GM19372 (cell line): Measurements from ENCODE around the gene FER1L5.

ENCODE experiments used
- ATAC-seq: cut with Tn5 transposase; IDR thresholded peaks from one replicate; pipeline ENCODE4 v1.9.1; 2021; ENCODE audit warnings: mild to moderate bottlenecking, low read depth, moderate library complexity; ENCODE audit not compliant: unreplicated experiment

Gene FER1L5

GRCh38 chr2:96642564-96643360, at the start of gene FER1L5:
TSS of gene FER1L5 (plus strand) at chr2:96642764. CDS start at chr2:96642837, 73 bp downstream.
- no peak for ATAC-seq

GRCh38 chr2:96594282-96594681, 48.3 kb upstream of the FER1L5 start:
- ATAC-seq, result no peak

GRCh38 chr2:96594691-96595152, 47.8 kb upstream of the FER1L5 start:
- no peak for ATAC-seq

- no peak for ATAC-seq
Measured at GRCh38 chr2:96596596-96596995, 46.0 kb upstream of the FER1L5 start.

GRCh38 chr2:96599941-96600340, 42.6 kb upstream of the FER1L5 start:
- ATAC-seq, result no peak

- ATAC-seq, result no peak
Measured at GRCh38 chr2:96601382-96602292, 40.9 kb upstream of the FER1L5 start.

GRCh38 chr2:96602330-96602823, 40.2 kb upstream of the FER1L5 start:
- ATAC-seq, result no peak

GRCh38 chr2:96604104-96604503, 38.5 kb upstream of the FER1L5 start:
- ATAC-seq, result no peak

- ATAC-seq, result no peak
Measured at GRCh38 chr2:96608469-96609455, 33.8 kb upstream of the FER1L5 start.

GRCh38 chr2:96616128-96616527, 26.4 kb upstream of the FER1L5 start:
- ATAC-seq, result no peak

- ATAC-seq, result no peak
Measured at GRCh38 chr2:96616535-96616934, 26.0 kb upstream of the FER1L5 start.

- no peak for ATAC-seq
Measured at GRCh38 chr2:96617012-96617411, 25.6 kb upstream of the FER1L5 start.

GRCh38 chr2:96618596-96619283, 23.8 kb upstream of the FER1L5 start:
- no peak for ATAC-seq

- no peak for ATAC-seq
Measured at GRCh38 chr2:96622544-96622943, 20.0 kb upstream of the FER1L5 start.

- ATAC-seq, result no peak
Measured at GRCh38 chr2:96623116-96623515, 19.4 kb upstream of the FER1L5 start.

- ATAC-seq, result no peak
Measured at GRCh38 chr2:96625571-96626552, 16.7 kb upstream of the FER1L5 start.

- no peak for ATAC-seq
Measured at GRCh38 chr2:96626553-96626942, 16.0 kb upstream of the FER1L5 start.

GRCh38 chr2:96631804-96632435, 10.6 kb upstream of the FER1L5 start:
- no peak for ATAC-seq
